H1 (cell line): ENCODE measurements around the gene L1TD1. TPM values are rescaled to one million over a fixed set of nuclear protein-coding genes. Genes with fewer than 3 reads are reported as not detected.

Experiments
- CTCF ChIA-PET: fragments of 300-600 bp; sonication (Branson Sonifier 250); formaldehyde crosslinking; loops from one replicate; lab custom pipeline; 2021; ENCODE audit not compliant: partially characterized antibody; lab: Charles Lee
- POLR2A ChIA-PET: fragments of 300-600 bp; sonication (Branson Sonifier 250); formaldehyde crosslinking; loops from one replicate; lab custom pipeline; 2021; ENCODE audit warnings: inconsistent platforms; ENCODE audit not compliant: partially characterized antibody; lab: Charles Lee
- DNase-seq, 2 experiments: peaks; one replicate each; pipeline versions ENCODE4 v3.0.0 to v3.0.0-alpha.2; 2010 to 2022; ENCODE audit warnings: low spot score in 2 of 2, low read depth in 1 of 2, mixed read lengths in 1 of 2
- FAIRE-seq: peaks from 2 replicates; lab custom pipeline; 2011; peaks lifted over from hg19 to GRCh38; lab: Jason Lieb, UNC
- H2AFZ ChIP-seq: 2 replicates; pipeline ENCODE4 v1.8.1; 2012; ENCODE audit warnings: low read length, inconsistent platforms
- H2AK5ac ChIP-seq: 2 replicates; pipeline ENCODE4 v1.6.1; 2013; ENCODE audit warnings: low read depth, low read length
- H2BK120ac ChIP-seq: replicated peaks from 2 replicates; pipeline ENCODE3; 2013; ENCODE audit warnings: low read depth, low read length, inconsistent platforms
- H2BK12ac ChIP-seq: 2 replicates; pipeline ENCODE4 v1.6.1; 2013; ENCODE audit warnings: low read depth, low read length
- H2BK15ac ChIP-seq: 2 replicates; pipeline ENCODE4 v1.6.1; 2013; ENCODE audit warnings: low read length
- H2BK20ac ChIP-seq: 2 replicates; pipeline ENCODE4 v1.6.1; 2013; ENCODE audit warnings: low read length
- H2BK5ac ChIP-seq: 2 replicates; pipeline ENCODE4 v1.6.1; 2013; ENCODE audit warnings: low read depth, low read length
- H3K14ac ChIP-seq: 2 replicates; pipeline ENCODE4 v1.6.1; 2013; ENCODE audit warnings: inconsistent platforms; ENCODE audit not compliant: insufficient read length
- H3K18ac ChIP-seq: 2 replicates; pipeline ENCODE4 v1.6.1; 2013; ENCODE audit warnings: low read length; ENCODE audit errors: extremely low read depth
- H3K23ac ChIP-seq: 2 replicates; pipeline ENCODE4 v1.6.1; 2013; ENCODE audit warnings: inconsistent platforms; ENCODE audit not compliant: insufficient read length
- H3K23me2 ChIP-seq: 2 replicates; pipeline ENCODE4 v1.6.1; 2013; ENCODE audit warnings: low read depth, low read length
- H3K27ac ChIP-seq: 2 replicates; pipeline ENCODE4 v1.6.1; 2011; ENCODE audit warnings: low read depth, low read length, inconsistent platforms
- H3K27me3 ChIP-seq, 4 experiments: replicated peaks in 1 of 4; 1 replicate in 1 of 4; 2 replicates in 3 of 4; pipeline versions ENCODE4 v1.6.1 to v1.8.1; 2011 to 2013; ENCODE audit warnings: low read length in 3 of 4, mild to moderate bottlenecking in 3 of 4, inconsistent platforms in 2 of 4, mixed read lengths in 2 of 4, moderate library complexity in 1 of 4; ENCODE audit not compliant: control insufficient read depth in 3 of 4, insufficient read depth in 3 of 4; ENCODE audit errors: extremely low read depth in 1 of 4
- H3K36me3 ChIP-seq, 4 experiments: 2 replicates each; pipeline versions ENCODE4 v1.6.1 to v1.8.1; 2011 to 2013; ENCODE audit warnings: mild to moderate bottlenecking in 4 of 4, low read length in 3 of 4, moderate library complexity in 2 of 4, control low read depth in 1 of 4, inconsistent platforms in 1 of 4; ENCODE audit not compliant: insufficient read depth in 4 of 4, control insufficient read depth in 2 of 4
- H3K4ac ChIP-seq: replicated peaks from 2 replicates; pipeline ENCODE3; 2013; ENCODE audit warnings: low read length, low read depth, mixed read lengths, inconsistent platforms; ENCODE audit not compliant: insufficient read length
- H3K4me1 ChIP-seq, 4 experiments: replicated peaks in 1 of 4; 1 replicate in 1 of 4; 2 replicates in 3 of 4; pipeline versions ENCODE4 v1.6.1 to v1.8.1; 2011 to 2013; ENCODE audit warnings: low read length in 3 of 4, inconsistent platforms in 2 of 4, mixed read lengths in 1 of 4; ENCODE audit not compliant: insufficient read depth in 4 of 4, control insufficient read depth in 3 of 4
- H3K4me2 ChIP-seq, 2 experiments: 2 replicates each; pipeline versions ENCODE4 v1.6.1 to v1.8.1; 2011 to 2013; ENCODE audit warnings: low read depth in 2 of 2, low read length in 2 of 2, control low read depth in 1 of 2, inconsistent platforms in 1 of 2, mild to moderate bottlenecking in 1 of 2; ENCODE audit not compliant: insufficient read depth in 1 of 2
- H3K4me3 ChIP-seq, 4 experiments: fragments of 200-600, 300-600 bp in 1 of 4; sonication (generic), shearing (Covaris generic), sonication (Bioruptor Twin) in 1 of 4; 2 replicates each; pipeline versions ENCODE4 v1.5.1 to v1.8.1; 2011 to 2016; ENCODE audit warnings: low read length in 4 of 4, low read depth in 3 of 4, control low read depth in 2 of 4, inconsistent platforms in 2 of 4, mild to moderate bottlenecking in 2 of 4, mixed read lengths in 1 of 4, moderate library complexity in 1 of 4; ENCODE audit not compliant: insufficient read depth in 2 of 4; ENCODE audit errors: extremely low read depth in 1 of 4
- H3K56ac ChIP-seq: replicated peaks from 2 replicates; pipeline ENCODE3; 2013; ENCODE audit warnings: low read depth, mild to moderate bottlenecking, mixed read lengths, low read length, inconsistent platforms; ENCODE audit not compliant: insufficient read length
- H3K79me1 ChIP-seq: 2 replicates; pipeline ENCODE4 v1.6.1; 2013; ENCODE audit warnings: low read depth, low read length, control low read depth
- H3K79me2 ChIP-seq, 2 experiments: 2 replicates each; pipeline versions ENCODE4 v1.6.1 to v1.8.1; 2012 to 2013; ENCODE audit warnings: low read length in 2 of 2, mild to moderate bottlenecking in 2 of 2, inconsistent platforms in 1 of 2; ENCODE audit not compliant: insufficient read depth in 2 of 2, control insufficient read depth in 1 of 2
- H3K9ac ChIP-seq, 4 experiments: replicated peaks in 1 of 4; 1 replicate in 1 of 4; 2 replicates in 3 of 4; pipeline versions ENCODE4 v1.6.1 to v1.8.1; 2011 to 2013; ENCODE audit warnings: low read depth in 3 of 4, low read length in 3 of 4, control low read depth in 2 of 4, mild to moderate bottlenecking in 2 of 4, moderate library complexity in 2 of 4, inconsistent platforms in 1 of 4; ENCODE audit errors: extremely low read depth in 1 of 4
- H3K9me3 ChIP-seq, 2 experiments: 2 replicates each; pipeline versions ENCODE4 v1.6.1 to v1.8.1; 2012 to 2013; ENCODE audit warnings: mild to moderate bottlenecking in 2 of 2, moderate library complexity in 2 of 2, control low read depth in 1 of 2, inconsistent platforms in 1 of 2, low read depth in 1 of 2, low read length in 1 of 2, mixed read lengths in 1 of 2; ENCODE audit not compliant: insufficient read depth in 2 of 2
- H4K20me1 ChIP-seq, 2 experiments: replicated peaks in 1 of 2; 2 replicates each; pipeline versions ENCODE3 to v1.8.1; 2011 to 2013; ENCODE audit warnings: inconsistent platforms in 2 of 2, low read length in 2 of 2, mild to moderate bottlenecking in 1 of 2; ENCODE audit not compliant: insufficient read depth in 2 of 2, control insufficient read depth in 1 of 2
- H4K5ac ChIP-seq: 2 replicates; pipeline ENCODE4 v1.6.1; 2013; ENCODE audit warnings: low read length, low read depth, mixed read lengths, inconsistent platforms; ENCODE audit not compliant: insufficient read length
- H4K8ac ChIP-seq: 2 replicates; pipeline ENCODE4 v1.8.0; 2013; ENCODE audit warnings: mild to moderate bottlenecking, moderate library complexity, low read length, inconsistent platforms; ENCODE audit not compliant: insufficient read depth; ENCODE audit errors: extremely low read depth
- H4K91ac ChIP-seq: replicated peaks from 2 replicates; pipeline ENCODE3; 2013; ENCODE audit warnings: low read length, mixed read lengths, inconsistent platforms; ENCODE audit not compliant: insufficient read length
- CTBP2 ChIP-seq: IDR thresholded peaks from 2 replicates; pipeline ENCODE4 v1.7.0; 2011; ENCODE audit warnings: borderline replicate concordance, mild to moderate bottlenecking, moderate library complexity, mixed read lengths, low read length; ENCODE audit not compliant: insufficient read depth, insufficient read length
- MAX ChIP-seq: IDR thresholded peaks from 2 replicates; pipeline ENCODE4 v1.6.1; 2012; ENCODE audit warnings: inconsistent platforms
- WGBS, 2 experiments: shearing (Covaris generic) in 1 of 2; methylation state at CpG; one replicate each; pipeline versions ENCODE4 v1.1.6 to v1.1.7; 2013 to 2015; ENCODE audit warnings: low lambda C conversion rate in 2 of 2, mixed read lengths in 2 of 2, inconsistent platforms in 1 of 2, low coverage in 1 of 2, missing lambda C conversion rate in 1 of 2; ENCODE audit not compliant: insufficient replicate concordance in 2 of 2, insufficient coverage in 1 of 2, insufficient read length in 1 of 2; ENCODE audit errors: extremely low coverage in 1 of 2, missing lambda C conversion rate in 1 of 2; 5-methylcytosine and 5-hydroxymethylcytosine counted together
- polyA plus RNA-seq, 7 experiments: library from polyadenylated mRNA; depleted of rRNA in 3 of 7; stranded (reverse) in 5 of 7; unstranded in 2 of 7; fragments of >200 nt in 5 of 7; fragments of 200-250 nt in 2 of 7; gene quantifications; 1 replicate in 5 of 7; 2 replicates in 1 of 7; 4 replicates in 1 of 7; pipeline versions ENCODE4 v1.2.1 to v1.2.3, GENCODE V29; 2011 to 2013; ENCODE audit warnings: missing spikeins in 2 of 7, mixed read lengths in 2 of 7
- total RNA-seq: library from RNA; stranded (reverse); fragmentation: NEBNext Ultra II Directional; extraction: Animal tissue kit (Norgen Biotek cat#: 25700); gene quantifications from 2 replicates; pipeline ENCODE4 v1.2.1, GENCODE V29; 2021

The L1TD1 gene
- total and polyA plus RNA-seq, 2 of the 8 experiments (the other 6 are each of a cell fraction or from before 2014, with no cell fraction given), result 35.3 to 441 TPM

- Histone ChIP-seq H3K27ac (no peak overlapping the region), H2BK120ac (no peak overlapping the region)
Observed at GRCh38 chr1:62228136-62228882, 33.7 kb downstream of the L1TD1 start.

More at GRCh38 chr1:62228136-62228882, 33.7 kb downstream of the L1TD1 start:
- Histone ChIP-seq H2AK5ac (no peak overlapping the region), H4K8ac (no peak overlapping the region), H2AFZ (no peak overlapping the region), H3K79me1 (no peaks in the 10 kb centered on the region; the same call in 1 of the 2 replicates), H3K4me3 (no peak overlapping the region), H2BK12ac (0 out of 2 replicates have a peak overlapping the region, but pooled peaks have one; percentile 20), H3K9me3 (no peaks in the 10 kb centered on the region), H4K20me1 (peaks cover 0 to 7% of the 10 kb centered on the region in 2 experiments), H2BK5ac (no peak overlapping the region), H3K56ac (no peak overlapping the region), H2BK15ac (0 out of 2 replicates have a peak overlapping the region, but pooled peaks have one; percentile 25), H4K91ac (no peak overlapping the region), H3K36me3 (peaks cover 11 to 58% (median 21%) of the 10 kb centered on the region in 4 experiments), H2BK20ac (no peak overlapping the region), H3K79me2 (no peaks in the 10 kb centered on the region), H3K4me2 (no peak overlapping the region), H3K27me3 (no peaks in the 10 kb centered on the region), H3K9ac (no peak overlapping the region; a peak in 1 of 7 replicates), H3K23me2 (no peaks in the 10 kb centered on the region), H4K5ac (no peak overlapping the region), H3K4ac (no peak overlapping the region), H3K14ac (no peak overlapping the region), H3K18ac (0 out of 2 replicates have a peak overlapping the region, but pooled peaks have one; percentile 40), H3K23ac (no peak overlapping the region), H3K4me1 (peaks cover 3 to 13% (median 8%) of the 10 kb centered on the region in 4 experiments; a peak in 5 of 7 replicates)
- 89% methylated on average over 12 of the region's 12 CpGs; no CpG with 5 or more reads in 1 of the 2 experiments for WGBS, 2 experiments
- DNase-seq (no peak), FAIRE-seq (no peak)
- CTCF ChIA-PET, result interaction anchor here (0.7 to 4.0 kb wide), 6 partner anchors 9 to 56 kb away, joined by 4 to 23 read pairs (median 6); no protein-coding TSS in a partner anchor
- POLR2A ChIA-PET, result interaction anchor here (1.0 to 11.7 kb wide), 11 partner anchors 9 to 66 kb away, joined by 3 to 98 read pairs (median 4); no protein-coding TSS in a partner anchor
- TF ChIP-seq CTBP2 (no peak), MAX (0 out of 2 replicates have a peak, but pooled peaks have one; percentile 33)
